Measurements from ENCODE around the gene FGF1.

FGF1 gene

DNA sequence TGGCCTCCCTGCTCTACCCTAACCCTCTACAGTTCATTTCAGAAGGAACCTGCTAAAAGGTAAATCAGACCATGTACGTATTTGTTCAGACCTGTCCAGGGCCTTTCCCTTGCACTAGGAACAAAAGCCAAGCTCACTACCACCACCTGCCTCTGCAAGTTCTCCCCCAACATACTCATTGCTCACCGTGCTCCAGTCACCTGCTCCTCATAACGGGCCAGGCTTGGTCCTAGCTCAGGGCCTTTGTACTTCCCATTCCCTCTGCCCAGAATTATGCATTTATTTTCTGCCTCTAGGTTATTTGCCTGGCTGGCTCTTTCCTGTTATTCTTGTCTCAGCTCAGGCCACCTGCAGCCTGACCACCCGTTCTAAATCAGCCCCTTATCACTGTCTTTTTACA is 4.8 kb upstream of the FGF1 start:
- no peaks in the 10 kb centered on the region for H3K4me1 ChIP-seq (ENCODE audit: control insufficient read depth, insufficient read depth, low read length)
- no peaks in the 10 kb centered on the region for H3K36me3 ChIP-seq (ENCODE audit: control insufficient read depth, insufficient read depth, low read length)
- H3K27me3 ChIP-seq (ENCODE audit: control insufficient read depth, insufficient read depth, low read length): no peaks in the 10 kb centered on the region
- H3K9ac ChIP-seq (ENCODE audit: low read length): no peak overlapping the region
- no peak overlapping the region for H3K4me3 ChIP-seq (ENCODE audit: low read length)
- no peaks in the 10 kb centered on the region for H3K9me3 ChIP-seq (ENCODE audit: control insufficient read depth, low read length)

GRCh38 chr5:142689081-142689480 is 3.2 kb upstream of the FGF1 start:
- Histone ChIP-seq H3K4me1 (ENCODE audit: control insufficient read depth, insufficient read depth, low read length) (no peaks in the 10 kb centered on the region), H3K27me3 (ENCODE audit: control insufficient read depth, insufficient read depth, low read length) (no peaks in the 10 kb centered on the region), H3K9ac (ENCODE audit: low read length) (no peak overlapping the region), H3K36me3 (ENCODE audit: control insufficient read depth, insufficient read depth, low read length) (no peaks in the 10 kb centered on the region), H3K9me3 (ENCODE audit: control insufficient read depth, low read length) (no peaks in the 10 kb centered on the region), H3K4me3 (ENCODE audit: low read length) (no peak overlapping the region)

DNA sequence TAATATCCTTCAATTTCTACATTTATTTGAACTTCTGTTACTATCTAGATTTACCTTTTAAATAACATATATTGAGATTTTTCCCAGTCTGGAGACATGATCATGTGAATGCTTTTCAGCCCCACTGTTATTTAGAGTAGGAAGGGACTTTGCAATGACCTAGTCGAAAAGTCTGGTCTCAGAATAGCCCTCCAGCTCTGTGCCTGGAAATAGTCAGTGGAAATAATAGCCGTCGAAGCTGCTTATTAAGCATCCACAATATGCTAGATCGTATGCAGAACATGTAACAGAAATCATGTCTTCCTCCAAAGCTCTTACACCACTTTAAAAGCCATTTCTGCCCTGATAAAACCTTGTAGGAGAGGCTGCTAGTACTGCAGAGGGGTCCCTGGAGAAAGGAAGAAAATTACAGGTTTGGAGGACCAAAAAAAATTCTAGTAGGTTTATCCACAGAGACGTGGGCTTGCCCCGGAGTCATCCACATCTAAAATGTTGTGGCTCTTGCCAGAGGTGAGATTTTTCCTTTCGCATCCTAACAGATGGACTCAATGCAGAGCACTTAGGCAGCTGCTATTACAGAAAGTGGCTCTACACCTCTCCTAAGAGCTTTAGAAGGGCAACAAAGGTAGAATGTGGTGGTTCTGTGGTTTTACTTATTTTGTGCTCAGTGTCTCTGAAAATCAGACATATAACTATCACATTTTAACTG is 2.5 kb upstream of the FGF1 start:
- no peak overlapping the region for H3K4me3 ChIP-seq (ENCODE audit: low read length)

DNA sequence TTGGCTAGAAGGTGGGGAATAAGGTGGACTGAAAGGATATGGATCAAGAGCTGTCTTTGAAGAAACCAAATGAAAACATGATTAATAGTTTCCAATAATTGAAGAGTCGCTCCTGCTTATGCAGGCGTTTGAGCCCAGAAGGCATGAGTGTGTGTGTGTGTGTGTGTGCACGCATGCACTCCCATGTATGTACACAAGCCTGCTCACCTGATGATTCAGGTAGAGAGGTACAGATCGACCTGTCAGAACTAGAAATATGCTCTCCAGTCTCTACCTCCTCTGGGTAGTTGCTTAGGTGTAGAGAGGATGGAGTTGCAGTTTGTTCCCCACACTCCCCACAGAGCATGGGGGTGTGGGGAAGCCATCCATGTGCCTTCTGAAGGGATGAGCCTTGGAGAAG is 1.1 kb upstream of the FGF1 start:
- H3K4me1 ChIP-seq (ENCODE audit: control insufficient read depth, insufficient read depth, low read length): peaks cover 10% of the 10 kb centered on the region
- no peak overlapping the region for H3K9ac ChIP-seq (ENCODE audit: low read length)
- no peaks in the 10 kb centered on the region for H3K9me3 ChIP-seq (ENCODE audit: control insufficient read depth, low read length)
- no peaks in the 10 kb centered on the region for H3K36me3 ChIP-seq (ENCODE audit: control insufficient read depth, insufficient read depth, low read length)
- no peak overlapping the region for H3K4me3 ChIP-seq (ENCODE audit: low read length)
- no peaks in the 10 kb centered on the region for H3K27me3 ChIP-seq (ENCODE audit: control insufficient read depth, insufficient read depth, low read length)

More for the DNA sequence above, 2.5 kb upstream of the FGF1 start:
- Histone ChIP-seq H3K36me3 (ENCODE audit: control insufficient read depth, insufficient read depth, low read length) (no peaks in the 10 kb centered on the region), H3K9me3 (ENCODE audit: control insufficient read depth, low read length) (no peaks in the 10 kb centered on the region), H3K4me1 (ENCODE audit: control insufficient read depth, insufficient read depth, low read length) (no peaks in the 10 kb centered on the region), H3K9ac (ENCODE audit: low read length) (no peak overlapping the region), H3K27me3 (ENCODE audit: control insufficient read depth, insufficient read depth, low read length) (no peaks in the 10 kb centered on the region)

DNA sequence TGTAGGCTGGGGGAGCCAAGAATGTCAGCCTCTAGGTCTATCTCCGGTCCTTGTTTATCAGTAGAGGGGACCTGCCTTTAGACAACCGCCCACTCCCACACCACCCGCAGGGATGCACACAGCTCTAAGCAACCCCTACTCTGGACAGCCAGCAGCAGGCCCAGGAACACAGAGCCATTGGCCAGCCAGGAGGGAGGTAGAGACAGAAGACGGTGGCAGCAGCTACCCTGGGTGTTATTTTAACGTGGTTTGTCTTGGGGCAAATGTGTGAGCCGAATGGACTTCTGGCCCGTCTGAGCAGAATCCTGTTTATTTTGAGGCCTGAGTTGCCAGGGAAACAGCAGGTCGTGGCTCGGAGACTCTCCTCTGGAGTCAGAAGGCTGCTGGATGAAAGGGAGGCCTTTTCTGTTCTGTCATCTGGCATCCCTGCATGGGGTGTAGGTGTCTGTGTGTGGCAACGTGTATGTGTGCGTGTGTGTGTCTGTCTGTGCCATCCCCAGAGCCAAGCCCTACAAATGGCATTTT is 382 bp upstream of the FGF1 start:
- no peaks in the 10 kb centered on the region for H3K36me3 ChIP-seq (ENCODE audit: control insufficient read depth, insufficient read depth, low read length)
- H3K9me3 ChIP-seq (ENCODE audit: control insufficient read depth, low read length): no peaks in the 10 kb centered on the region
- peaks cover 16% of the 10 kb centered on the region for H3K4me1 ChIP-seq (ENCODE audit: control insufficient read depth, insufficient read depth, low read length)
- H3K4me3 ChIP-seq (ENCODE audit: low read length): no peak overlapping the region
- no peaks in the 10 kb centered on the region for H3K27me3 ChIP-seq (ENCODE audit: control insufficient read depth, insufficient read depth, low read length)
- no peak overlapping the region for H3K9ac ChIP-seq (ENCODE audit: low read length)

- H3K36me3 ChIP-seq (ENCODE audit: control insufficient read depth, insufficient read depth, low read length): no peaks in the 10 kb centered on the region
- H3K9ac ChIP-seq (ENCODE audit: low read length): no peak overlapping the region
- peaks cover 29% of the 10 kb centered on the region for H3K4me1 ChIP-seq (ENCODE audit: control insufficient read depth, insufficient read depth, low read length)
- no peak overlapping the region for H3K4me3 ChIP-seq (ENCODE audit: low read length)
- H3K9me3 ChIP-seq (ENCODE audit: control insufficient read depth, low read length): no peaks in the 10 kb centered on the region
- no peaks in the 10 kb centered on the region for H3K27me3 ChIP-seq (ENCODE audit: control insufficient read depth, insufficient read depth, low read length)
Measured at GRCh38 chr5:142684508-142685041, 1.3 kb downstream of the FGF1 start.

GRCh38 chr5:142683881-142684505 is 1.9 kb downstream of the FGF1 start:
- Histone ChIP-seq H3K36me3 (ENCODE audit: control insufficient read depth, insufficient read depth, low read length) (no peaks in the 10 kb centered on the region), H3K4me3 (ENCODE audit: low read length) (no peak overlapping the region), H3K27me3 (ENCODE audit: control insufficient read depth, insufficient read depth, low read length) (no peaks in the 10 kb centered on the region), H3K9me3 (ENCODE audit: control insufficient read depth, low read length) (no peaks in the 10 kb centered on the region), H3K9ac (ENCODE audit: low read length) (no peak overlapping the region), H3K4me1 (ENCODE audit: control insufficient read depth, insufficient read depth, low read length) (peaks cover 29% of the 10 kb centered on the region)

- Histone ChIP-seq H3K27me3 (ENCODE audit: control insufficient read depth, insufficient read depth, low read length) (no peaks in the 10 kb centered on the region), H3K4me1 (ENCODE audit: control insufficient read depth, insufficient read depth, low read length) (peaks cover 29% of the 10 kb centered on the region)
Measured at GRCh38 chr5:142683116-142683515, 2.8 kb downstream of the FGF1 start.

DNA sequence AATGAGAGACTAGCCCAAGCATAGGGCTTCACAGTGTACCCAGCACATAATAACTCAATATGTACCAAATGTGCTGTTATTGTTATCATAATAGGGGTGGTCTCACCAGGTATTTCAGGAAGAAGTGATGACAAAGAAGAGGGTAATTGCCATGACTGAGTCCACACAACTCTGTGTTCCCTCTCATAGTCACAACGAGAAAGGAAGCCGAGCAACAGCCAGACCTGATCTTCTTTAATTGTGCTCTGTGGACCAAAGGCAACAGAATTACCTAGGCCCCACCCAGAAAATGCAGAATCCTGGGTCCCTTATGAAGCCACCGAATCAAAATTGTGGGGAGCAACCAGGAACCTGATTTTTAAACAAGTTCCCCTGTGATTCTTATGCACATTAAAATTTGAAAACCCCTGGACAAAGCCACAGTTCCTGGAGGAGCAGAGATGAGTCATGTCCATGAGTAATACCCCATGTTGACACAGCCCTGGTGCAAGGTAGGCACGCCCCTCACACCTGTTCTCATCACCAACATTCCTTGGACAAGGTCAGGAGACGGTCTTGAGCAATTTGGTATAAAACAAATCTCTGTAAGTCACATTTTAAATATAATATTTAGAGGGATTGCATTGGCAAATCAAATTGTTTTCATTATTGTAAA is 5.2 kb downstream of the FGF1 start:
- Histone ChIP-seq H3K4me1 (ENCODE audit: control insufficient read depth, insufficient read depth, low read length) (peaks cover 30% of the 10 kb centered on the region), H3K27me3 (ENCODE audit: control insufficient read depth, insufficient read depth, low read length) (no peaks in the 10 kb centered on the region), H3K36me3 (ENCODE audit: control insufficient read depth, insufficient read depth, low read length) (no peaks in the 10 kb centered on the region), H3K9me3 (ENCODE audit: control insufficient read depth, low read length) (no peaks in the 10 kb centered on the region), H3K9ac (ENCODE audit: low read length) (peak overlapping the region; percentile 22), H3K4me3 (ENCODE audit: low read length) (no peak overlapping the region)

More at GRCh38 chr5:142683116-142683515, 2.8 kb downstream of the FGF1 start:
- no peaks in the 10 kb centered on the region for H3K36me3 ChIP-seq (ENCODE audit: control insufficient read depth, insufficient read depth, low read length)
- no peak overlapping the region for H3K4me3 ChIP-seq (ENCODE audit: low read length)
- H3K9ac ChIP-seq (ENCODE audit: low read length): no peak overlapping the region
- H3K9me3 ChIP-seq (ENCODE audit: control insufficient read depth, low read length): no peaks in the 10 kb centered on the region

GRCh38 chr5:142679744-142680143 is 6.1 kb downstream of the FGF1 start:
- Histone ChIP-seq H3K4me3 (ENCODE audit: low read length) (no peak overlapping the region), H3K4me1 (ENCODE audit: control insufficient read depth, insufficient read depth, low read length) (peaks cover 36% of the 10 kb centered on the region), H3K36me3 (ENCODE audit: control insufficient read depth, insufficient read depth, low read length) (no peaks in the 10 kb centered on the region), H3K27me3 (ENCODE audit: control insufficient read depth, insufficient read depth, low read length) (no peaks in the 10 kb centered on the region), H3K9me3 (ENCODE audit: control insufficient read depth, low read length) (no peaks in the 10 kb centered on the region), H3K9ac (ENCODE audit: low read length) (no peak overlapping the region)

DNA sequence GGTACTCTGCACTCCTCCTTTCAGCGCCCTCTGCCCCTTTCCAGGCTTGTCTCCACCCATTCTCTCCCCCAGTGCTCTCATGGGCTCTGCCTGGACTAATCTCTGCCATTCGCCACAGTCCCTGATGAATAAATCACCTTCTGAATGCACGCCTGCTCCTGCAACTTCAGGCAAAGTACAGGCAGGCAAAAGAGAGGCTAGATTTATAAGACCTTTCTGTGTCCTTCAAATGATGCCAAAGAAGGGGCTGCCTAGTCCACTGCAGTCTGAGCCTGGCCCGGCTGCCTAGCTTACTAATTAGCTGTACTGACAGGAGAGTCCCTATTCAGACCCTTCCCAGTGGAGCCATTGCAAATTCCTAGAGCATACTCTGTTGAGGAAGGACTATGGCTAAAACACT is 7.4 kb downstream of the FGF1 start:
- Histone ChIP-seq H3K9me3 (ENCODE audit: control insufficient read depth, low read length) (no peaks in the 10 kb centered on the region), H3K36me3 (ENCODE audit: control insufficient read depth, insufficient read depth, low read length) (no peaks in the 10 kb centered on the region), H3K4me1 (ENCODE audit: control insufficient read depth, insufficient read depth, low read length) (peaks cover 36% of the 10 kb centered on the region), H3K4me3 (ENCODE audit: low read length) (no peak overlapping the region), H3K27me3 (ENCODE audit: control insufficient read depth, insufficient read depth, low read length) (no peaks in the 10 kb centered on the region), H3K9ac (ENCODE audit: low read length) (no peak overlapping the region)

- Histone ChIP-seq H3K27me3 (ENCODE audit: control insufficient read depth, insufficient read depth, low read length) (no peaks in the 10 kb centered on the region), H3K9ac (ENCODE audit: low read length) (no peak overlapping the region), H3K4me3 (ENCODE audit: low read length) (no peak overlapping the region), H3K4me1 (ENCODE audit: control insufficient read depth, insufficient read depth, low read length) (peaks cover 26% of the 10 kb centered on the region), H3K9me3 (ENCODE audit: control insufficient read depth, low read length) (no peaks in the 10 kb centered on the region), H3K36me3 (ENCODE audit: control insufficient read depth, insufficient read depth, low read length) (no peaks in the 10 kb centered on the region)
Measured at GRCh38 chr5:142677198-142677597, 8.7 kb downstream of the FGF1 start.

Data from mucosa of stomach (tissue), 1 donor.